SK-N-MC (cell line): Measurements from ENCODE around the gene LOXHD1.

ENCODE experiments used
- EZH2 ChIP-seq: fragments of 200-600 bp; sonication (generic); IDR thresholded peaks from one replicate; pipeline ENCODE4 v1.6.1; 2017; ENCODE audit warnings: antibody characterized with exemption
- POLR2AphosphoS5 ChIP-seq: IDR thresholded peaks from 2 replicates; pipeline ENCODE4 v1.6.1; 2012; ENCODE audit warnings: mild to moderate bottlenecking, low read depth, low read length, borderline replicate concordance

- TF ChIP-seq EZH2 (no peak), POLR2AphosphoS5 (no peak)
Measured at GRCh38 chr18:46659484-46659883, 2.5 kb upstream of the LOXHD1 start.
